ENCODE results near the gene NHS.

- no peak for TF ChIP-seq CTCF (IDR thresholded peaks at IDR 0.05; ENCODE audit: borderline replicate concordance, extremely low read depth, low read length, poor library complexity, severe bottlenecking)
- no peak for TF ChIP-seq EZH2 (IDR thresholded peaks at IDR 0.05; ENCODE audit: borderline replicate concordance, low read depth, low read length, severe bottlenecking)
Observed at GRCh38 chrX:17627026-17627425, 252.0 kb downstream of the NHS start.
